HG02798 (cell line): Measurements from ENCODE around the gene SLC6A3.

Experiments used
- ATAC-seq: cut with Tn5 transposase; IDR thresholded peaks from one replicate; pipeline ENCODE4 v1.9.1; 2021; ENCODE audit warnings: mild to moderate bottlenecking; ENCODE audit not compliant: unreplicated experiment, poor library complexity

SLC6A3 gene

GRCh38 chr5:1445313-1445688 is at the start of gene SLC6A3:
TSS of gene SLC6A3 (minus strand) at chr5:1445440. CDS start at chr5:1443197, 2,243 bp downstream.
- no peak for ATAC-seq

GRCh38 chr5:1493941-1494340 is 48.7 kb upstream of the SLC6A3 start:
- ATAC-seq, result no peak

GRCh38 chr5:1493413-1493812 is 48.2 kb upstream of the SLC6A3 start:
- ATAC-seq, result no peak

- no peak for ATAC-seq
These were observed 47.5 kb upstream of the SLC6A3 start for GRCh38 chr5:1492757-1493156.

GRCh38 chr5:1490376-1490775 is 45.1 kb upstream of the SLC6A3 start:
- ATAC-seq, result no peak

- no peak for ATAC-seq
These were observed 44.5 kb upstream of the SLC6A3 start for GRCh38 chr5:1489754-1490153.

- peak; percentile 43 for ATAC-seq
These were observed 43.8 kb upstream of the SLC6A3 start for GRCh38 chr5:1488882-1489680.

- ATAC-seq, result no peak
These were observed 42.0 kb upstream of the SLC6A3 start for GRCh38 chr5:1487079-1487764.

- no peak for ATAC-seq
These were observed 41.0 kb upstream of the SLC6A3 start for GRCh38 chr5:1486271-1486670.

GRCh38 chr5:1485579-1486118 is 40.4 kb upstream of the SLC6A3 start:
- ATAC-seq, result no peak

- peak; percentile 55 for ATAC-seq
These were observed 39.7 kb upstream of the SLC6A3 start for GRCh38 chr5:1484730-1485578.

GRCh38 chr5:1483856-1484729 is 38.9 kb upstream of the SLC6A3 start:
- ATAC-seq, result no peak

GRCh38 chr5:1483064-1483463 is 37.8 kb upstream of the SLC6A3 start:
- ATAC-seq, result no peak

- ATAC-seq, result no peak
These were observed 36.7 kb upstream of the SLC6A3 start for GRCh38 chr5:1481959-1482331.

GRCh38 chr5:1481266-1481958 is 36.2 kb upstream of the SLC6A3 start:
- ATAC-seq, result no peak

GRCh38 chr5:1480806-1481205 is 35.6 kb upstream of the SLC6A3 start:
- no peak for ATAC-seq

- no peak for ATAC-seq
These were observed 35.0 kb upstream of the SLC6A3 start for GRCh38 chr5:1480217-1480616.

- ATAC-seq, result no peak
These were observed 34.4 kb upstream of the SLC6A3 start for GRCh38 chr5:1479581-1480188.

- ATAC-seq, result no peak
These were observed 33.8 kb upstream of the SLC6A3 start for GRCh38 chr5:1479066-1479465.
